Measurements from ENCODE around the gene EIF3B.
A peak's percentile ranks its signal among the peaks of the same experiment; 100 is the strongest.
"Not testable (repeated sequence)": the region's sequence is repeated elsewhere in the genome, so short reads cannot be mapped to it uniquely, and the experiment has no call there.

The EIF3B gene

DNA sequence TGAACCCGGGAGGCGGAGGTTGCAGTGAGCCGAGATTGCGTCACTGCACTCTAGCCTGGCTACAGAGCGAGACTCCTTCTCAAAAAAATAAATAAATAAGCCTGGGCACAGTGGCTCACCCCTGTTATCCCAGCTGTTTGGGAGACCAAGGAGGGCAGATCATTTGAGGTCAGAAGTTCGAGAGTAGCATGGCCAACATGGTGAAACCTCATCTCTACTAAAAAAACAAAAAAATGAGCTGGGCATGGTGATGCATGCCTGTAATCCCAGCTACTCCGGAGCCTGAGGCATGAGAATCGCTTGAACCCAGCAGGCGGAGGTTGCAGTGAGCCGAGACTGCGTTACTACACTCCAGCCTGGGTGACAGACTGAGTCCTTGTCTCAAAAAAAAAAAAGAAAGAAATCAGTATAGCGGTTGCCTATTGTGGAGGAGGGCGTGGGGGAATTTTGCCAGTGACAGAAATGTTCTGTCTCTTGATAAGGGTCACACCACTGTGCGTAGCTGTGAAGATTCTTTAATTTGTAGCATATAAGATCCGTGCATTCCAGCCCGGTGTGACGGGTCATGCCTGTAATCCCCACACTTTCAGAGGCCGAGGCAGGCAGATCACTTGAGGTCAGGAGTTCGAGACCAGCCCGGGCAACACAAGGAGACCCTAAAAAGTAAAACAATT is 17.9 kb upstream of the EIF3B start:
- TF ChIP-seq CTCF (IDR thresholded peaks at IDR 0.05; ENCODE audit: low read depth, low read length, missing control alignments) = no peak
- in situ Hi-C loops (cut with HindIII; ENCODE audit: low pct_ligation_motif_present, low sequenced_read_pairs) = no loop called here
- Histone ChIP-seq H3K27me3 (replicated peaks) (no peaks in the 10 kb centered on the region), H3K27ac (no peak overlapping the region), H3K4me3 (ENCODE audit: low read depth, low read length) (no peak overlapping the region), H3K36me3 (replicated peaks) (no peaks in the 10 kb centered on the region)
- DNase-seq = no peak

- H3K4me3 ChIP-seq (ENCODE audit: low read depth, low read length); in situ Hi-C loops (cut with HindIII; ENCODE audit: low pct_ligation_motif_present, low sequenced_read_pairs); H3K27ac ChIP-seq; H3K36me3 ChIP-seq (replicated peaks); H3K27me3 ChIP-seq (replicated peaks); DNase-seq: not testable (repeated sequence)
These were observed 7.1 kb upstream of the EIF3B start for GRCh38 chr7:2347351-2348063.

- no peak for TF ChIP-seq CTCF (IDR thresholded peaks at IDR 0.05; ENCODE audit: low read depth, low read length, missing control alignments)
- DNase-seq = no peak
These were observed 4.6 kb upstream of the EIF3B start for GRCh38 chr7:2350055-2350454.

DNA sequence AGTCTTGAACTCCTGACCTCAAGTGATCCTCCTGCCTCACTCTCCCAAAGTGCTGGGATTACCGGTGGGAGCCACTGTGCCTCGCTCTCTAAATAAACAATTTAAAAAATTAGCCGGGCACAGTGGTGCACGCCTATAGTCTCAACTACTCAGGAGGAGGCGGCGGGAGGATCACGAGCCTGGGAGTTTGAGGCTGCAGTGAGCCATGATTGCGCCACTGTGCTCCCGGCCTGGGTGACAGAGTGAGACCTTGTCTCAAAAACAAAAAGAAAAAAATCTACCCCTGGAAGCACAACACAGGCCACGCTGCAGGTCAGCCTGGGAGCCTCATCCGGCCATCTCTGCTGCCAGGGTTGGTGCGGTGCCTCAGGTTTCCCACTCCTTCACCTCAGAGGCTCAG is 3.8 kb upstream of the EIF3B start:
- no peaks in the 10 kb centered on the region for H3K36me3 ChIP-seq (replicated peaks)
- no peak overlapping the region for H3K4me3 ChIP-seq (ENCODE audit: low read depth, low read length)
- TF ChIP-seq CTCF (IDR thresholded peaks at IDR 0.05; ENCODE audit: low read depth, low read length, missing control alignments) = no peak
- DNase-seq = no peak
- in situ Hi-C loops (cut with HindIII; ENCODE audit: low pct_ligation_motif_present, low sequenced_read_pairs) = no loop called here
- H3K27me3 ChIP-seq (replicated peaks) = no peaks in the 10 kb centered on the region
- no peak overlapping the region for H3K27ac ChIP-seq

More at GRCh38 chr7:2350055-2350454, 4.6 kb upstream of the EIF3B start:
- in situ Hi-C loops (cut with HindIII; ENCODE audit: low pct_ligation_motif_present, low sequenced_read_pairs) = no loop called here
- Histone ChIP-seq H3K27me3 (replicated peaks) (no peaks in the 10 kb centered on the region), H3K4me3 (ENCODE audit: low read depth, low read length) (no peak overlapping the region), H3K36me3 (replicated peaks) (no peaks in the 10 kb centered on the region), H3K27ac (no peak overlapping the region)

DNA sequence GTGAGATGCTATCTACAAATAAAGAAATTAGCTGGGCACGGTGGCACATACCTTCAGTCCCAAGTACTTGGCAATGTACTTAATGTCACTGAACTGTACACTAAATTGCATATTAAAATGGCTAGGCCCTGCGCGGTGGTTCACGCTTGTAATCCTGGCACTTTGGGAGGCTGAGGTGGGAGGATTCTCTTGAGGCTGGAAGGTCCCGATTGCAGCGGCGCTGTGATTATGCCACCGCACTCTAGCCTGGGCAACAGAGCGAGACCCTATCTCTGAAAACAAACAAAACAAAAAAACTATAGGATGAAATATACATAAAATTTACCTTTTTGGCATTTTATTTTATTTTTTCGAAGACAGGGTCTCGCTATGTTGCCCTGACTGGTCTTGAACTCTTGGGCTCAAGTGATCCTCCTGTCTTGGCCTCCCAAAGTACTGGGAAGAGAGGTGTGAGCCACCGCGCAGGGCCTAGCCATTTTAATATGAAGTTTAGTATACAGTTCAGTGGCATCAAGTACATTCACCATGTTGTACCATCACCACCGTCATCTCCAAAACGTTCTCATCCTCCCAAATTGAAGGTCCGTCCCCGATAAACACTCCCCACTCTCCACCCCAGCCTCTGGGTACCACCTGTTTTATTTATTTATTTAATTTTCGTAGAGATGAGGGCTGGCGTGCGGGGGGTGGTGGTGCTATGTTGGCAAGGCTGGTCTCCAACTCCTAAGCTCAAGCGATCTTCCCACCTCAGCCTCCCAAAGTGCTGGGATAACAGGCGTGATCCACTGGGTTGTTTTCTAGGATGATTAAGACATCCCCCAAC is 1.3 kb upstream of the EIF3B start:
- in situ Hi-C loops (cut with HindIII; ENCODE audit: low pct_ligation_motif_present, low sequenced_read_pairs) = no loop called here
- peak overlapping the region; percentile 100 for H3K27ac ChIP-seq
- H3K27me3 ChIP-seq (replicated peaks) = no peaks in the 10 kb centered on the region
- H3K4me3 ChIP-seq (ENCODE audit: low read depth, low read length) = peak overlapping the region; percentile 94
- no peak for DNase-seq
- peaks cover 4% of the 10 kb centered on the region for H3K36me3 ChIP-seq (replicated peaks)
- no peak for TF ChIP-seq CTCF (IDR thresholded peaks at IDR 0.05; ENCODE audit: low read depth, low read length, missing control alignments)

DNA sequence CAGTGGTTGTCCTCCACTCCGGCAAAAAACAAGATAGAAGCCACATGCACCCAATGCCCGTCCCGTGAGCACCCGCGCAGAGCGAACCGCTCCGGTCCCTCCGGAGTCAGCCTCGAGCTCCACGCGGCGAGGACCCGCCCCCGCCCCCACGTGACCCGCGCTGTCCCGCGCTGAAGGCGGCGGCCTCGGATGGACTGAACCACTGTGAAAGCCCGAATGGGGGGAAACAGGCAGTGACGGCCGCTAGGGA is 766 bp upstream of the EIF3B start:
- peak overlapping the region; percentile 94 for H3K4me3 ChIP-seq (ENCODE audit: low read depth, low read length)
- in situ Hi-C loops (cut with HindIII; ENCODE audit: low pct_ligation_motif_present, low sequenced_read_pairs) = no loop called here
- H3K27ac ChIP-seq = peak overlapping the region; percentile 100
- no peak for TF ChIP-seq CTCF (IDR thresholded peaks at IDR 0.05; ENCODE audit: low read depth, low read length, missing control alignments)
- DNase-seq = peak; percentile 74
- peaks cover 7% of the 10 kb centered on the region for H3K36me3 ChIP-seq (replicated peaks)
- H3K27me3 ChIP-seq (replicated peaks) = no peaks in the 10 kb centered on the region

All from brain microvascular endothelial cell (primary cell).